GM23338 (cell line): ENCODE measurements around the gene HDC. TPM values are rescaled to one million over a fixed set of nuclear protein-coding genes. Genes with fewer than 3 reads are reported as not detected.

Source experiments
- ATAC-seq: fragments of 200-7000 bp; cut with Tn5 transposase; 3 replicates; pipeline ENCODE4 v1.9.1; 2020
- DNase-seq: peaks from one replicate; pipeline ENCODE4 v3.0.0-alpha.2; 2015; ENCODE audit warnings: low spot score
- H2AFZ ChIP-seq: fragments of 200-600 bp; sonication (generic); 2 replicates; pipeline ENCODE4 v1.8.0; 2016; ENCODE audit warnings: antibody characterized with exemption, mild to moderate bottlenecking, moderate library complexity
- H3F3A ChIP-seq: fragments of 200-600 bp; sonication (generic); replicated peaks from 2 replicates; pipeline ENCODE4 v1.8.0; 2017; ENCODE audit warnings: antibody characterized with exemption, mixed run types, low read depth
- H3K27ac ChIP-seq: fragments of 200-600 bp; sonication (generic); 2 replicates; pipeline ENCODE4 v1.6.1; 2016; ENCODE audit warnings: low read depth
- H3K27me3 ChIP-seq: fragments of 200-600 bp; sonication (generic); 2 replicates; pipeline ENCODE4 v1.8.0; 2016; ENCODE audit warnings: mild to moderate bottlenecking, mixed run types, moderate library complexity; ENCODE audit not compliant: insufficient read depth
- H3K36me3 ChIP-seq: fragments of 200-600 bp; sonication (generic); 2 replicates; pipeline ENCODE4 v1.8.0; 2016; ENCODE audit warnings: mild to moderate bottlenecking; ENCODE audit not compliant: insufficient read depth
- H3K4me1 ChIP-seq: fragments of 200-600 bp; sonication (generic); 2 replicates; pipeline ENCODE4 v1.8.0; 2016; ENCODE audit warnings: mild to moderate bottlenecking, moderate library complexity; ENCODE audit not compliant: insufficient read depth
- H3K4me2 ChIP-seq: fragments of 200-600 bp; sonication (generic); 2 replicates; pipeline ENCODE4 v1.7.1; 2017; ENCODE audit warnings: mixed run types
- H3K4me3 ChIP-seq: fragments of 200-600 bp; sonication (generic); 2 replicates; pipeline ENCODE4 v1.6.1; 2016; ENCODE audit warnings: mixed run types
- H3K79me2 ChIP-seq: fragments of 200-600 bp; sonication (generic); replicated peaks from 2 replicates; pipeline ENCODE4 v1.8.0; 2017; ENCODE audit warnings: mild to moderate bottlenecking; ENCODE audit not compliant: insufficient read depth
- H3K9me2 ChIP-seq: fragments of 200-600 bp; sonication (generic); 2 replicates; pipeline ENCODE4 v1.8.0; 2017; ENCODE audit not compliant: insufficient read depth
- H4K20me1 ChIP-seq: fragments of 200-600 bp; sonication (generic); replicated peaks from 2 replicates; pipeline ENCODE4 v1.8.0; 2017; ENCODE audit warnings: mild to moderate bottlenecking; ENCODE audit not compliant: insufficient read depth
- H3K27ac Mint-ChIP-seq: 2 replicates; pipeline ENCODE4 v1.8.0; 2020; ENCODE audit warnings: inconsistent platforms, mild to moderate bottlenecking, moderate library complexity, mixed read lengths
- H3K27me3 Mint-ChIP-seq: 3 replicates; pipeline ENCODE4 v1.8.0; 2022; ENCODE audit warnings: low read depth, mild to moderate bottlenecking, moderate library complexity, mixed read lengths, inconsistent platforms; ENCODE audit not compliant: insufficient read depth, poor library complexity
- H3K36me3 Mint-ChIP-seq: 3 replicates; pipeline ENCODE4 v1.8.0; 2021; ENCODE audit warnings: low read depth, mild to moderate bottlenecking, inconsistent platforms, moderate library complexity, mixed read lengths
- H3K4me1 Mint-ChIP-seq: 3 replicates; pipeline ENCODE4 v1.8.0; 2020; ENCODE audit warnings: mild to moderate bottlenecking, inconsistent platforms, mixed read lengths
- H3K4me3 Mint-ChIP-seq: 3 replicates; pipeline ENCODE4 v1.8.0; 2021; ENCODE audit warnings: moderate library complexity, mild to moderate bottlenecking, inconsistent platforms, mixed read lengths
- H3K9me3 Mint-ChIP-seq: 3 replicates; pipeline ENCODE4 v1.8.0; 2020; ENCODE audit warnings: moderate library complexity, mild to moderate bottlenecking, inconsistent platforms, mixed read lengths
- CREB1 ChIP-seq: fragments of 250-450 bp; sonication (Bioruptor Pico); IDR thresholded peaks from 2 replicates; pipeline ENCODE4 v1.5.0; 2020; ENCODE audit warnings: low read depth, mild to moderate bottlenecking, moderate library complexity
- CTCF ChIP-seq, 2 experiments: fragments of 200-600 bp in 1 of 2; sonication (generic) in 1 of 2; conservative IDR thresholded peaks; 2 replicates each; pipeline versions ENCODE4 v1.5.1 to v1.6.1; 2016 to 2017; ENCODE audit warnings: antibody characterized with exemption in 2 of 2, low read depth in 2 of 2, mild to moderate bottlenecking in 2 of 2, moderate library complexity in 1 of 2
- ETS1 ChIP-seq: IDR thresholded peaks from 2 replicates; pipeline ENCODE4 v1.6.1; 2016; ENCODE audit warnings: antibody characterized with exemption
- EZH2 ChIP-seq: fragments of 200-600 bp; sonication (generic); IDR thresholded peaks from one replicate; pipeline ENCODE4 v1.8.0; 2017; ENCODE audit warnings: antibody characterized with exemption, mild to moderate bottlenecking, low read depth; ENCODE audit not compliant: unreplicated experiment
- EZH2phosphoT487 ChIP-seq: fragments of 200-600 bp; sonication (generic); IDR thresholded peaks from one replicate; pipeline ENCODE4 v1.8.1; 2018; ENCODE audit warnings: antibody characterized with exemption; ENCODE audit not compliant: unreplicated experiment
- JUNB ChIP-seq: IDR thresholded peaks from one replicate; pipeline ENCODE4 v1.6.1; 2016; ENCODE audit warnings: antibody characterized with exemption; ENCODE audit not compliant: unreplicated experiment
- NANOG ChIP-seq: IDR thresholded peaks from 2 replicates; pipeline ENCODE4 v1.6.1; 2016; ENCODE audit warnings: antibody characterized with exemption, borderline replicate concordance
- POLR2AphosphoS5 ChIP-seq: IDR thresholded peaks from 2 replicates; pipeline ENCODE4 v1.6.1; 2016; ENCODE audit warnings: antibody characterized with exemption, low read depth
- REST ChIP-seq: IDR thresholded peaks from one replicate; pipeline ENCODE4 v1.6.1; 2018; ENCODE audit warnings: antibody characterized with exemption; ENCODE audit not compliant: unreplicated experiment
- STAT1 ChIP-seq: IDR thresholded peaks from one replicate; pipeline ENCODE4 v1.6.1; 2016; ENCODE audit warnings: antibody characterized with exemption; ENCODE audit not compliant: unreplicated experiment
- ZNF114 ChIP-seq: fragments of 250-450 bp; sonication (Bioruptor Pico); IDR thresholded peaks from 2 replicates; pipeline ENCODE4 v1.5.0; 2020; ENCODE audit warnings: mild to moderate bottlenecking, moderate library complexity
- ZNF331 ChIP-seq: fragments of 250-450 bp; sonication (Bioruptor Pico); IDR thresholded peaks from 2 replicates; pipeline ENCODE4 v1.5.0; 2020; ENCODE audit warnings: low read depth, mild to moderate bottlenecking, moderate library complexity
- ZNF462 ChIP-seq: fragments of 250-450 bp; sonication (Bioruptor Pico); IDR thresholded peaks from 2 replicates; pipeline ENCODE4 v1.5.0; 2020; ENCODE audit warnings: mild to moderate bottlenecking, moderate library complexity
- long read RNA-seq: library from polyadenylated mRNA; unstranded; transcript quantifications from one replicate; pipeline ENCODE4 v2.0.0, GENCODE V29; 2020; ENCODE audit not compliant: unreplicated experiment
- polyA plus RNA-seq: library from polyadenylated mRNA; unstranded; fragments of >200 nt; fragmentation: Nextera tagmentation; extraction: Ambion mirVana; gene quantifications from 2 replicates; pipeline ENCODE4 v1.2.1, GENCODE V29; 2016
- total RNA-seq: library from RNA; depleted of rRNA; stranded (reverse); fragments of >200 nt; shearing (Covaris generic); gene quantifications from 2 replicates; pipeline ENCODE4 v1.2.3, GENCODE V29; 2014; rRNA removed

Gene HDC
- total RNA-seq, result not detected in 2 replicates
- polyA plus RNA-seq, result not detected in 2 replicates
- long read RNA-seq, partial matches to known transcripts, result 0 of 1 reads
- long read RNA-seq, other reads (novel, unspliced or antisense), result 1 of 1 reads

GRCh38 chr15:50265620-50266019 lies at the start of gene HDC:
Gene HDC (minus strand): TSS chr15:50265726. CDS start chr15:50265623, 103 bp downstream.
- no peaks in the 10 kb centered on the region for H3K27me3 ChIP-seq
- Mint-ChIP-seq H3K4me1 (peaks cover 8% of the 10 kb centered on the region; the same call in 2 of the 3 replicates), H3K4me3 (no peak within 1 kb of the TSS), H3K27me3 (peaks cover 5% of the 10 kb centered on the region), H3K36me3 (no peaks in the 10 kb centered on the region), H3K27ac (no peak within 1 kb of the TSS), H3K9me3 (no peaks in the 10 kb centered on the region)
- peak within 1 kb of the TSS; percentile 97 for H2AFZ ChIP-seq
- H3K9me2 ChIP-seq, result no peaks in the 10 kb centered on the region; the same call in 1 of the 2 replicates
- no peak for TF ChIP-seq EZH2
- no peak for TF ChIP-seq EZH2phosphoT487
- TF ChIP-seq REST, result no peak
- no peak for TF ChIP-seq ZNF462 (CRISPR knock-in tag)
- no peak for TF ChIP-seq CTCF (conservative IDR thresholded peaks at IDR 0.05; ENCODE audit: low read depth in 2 of 2)
- no peak for TF ChIP-seq ZNF331 (CRISPR knock-in tag)
- no peak for TF ChIP-seq ZNF114 (CRISPR knock-in tag)
- TF ChIP-seq NANOG, result no peak
- TF ChIP-seq CREB1, result no peak
- TF ChIP-seq POLR2AphosphoS5, result no peak
- TF ChIP-seq JUNB, result no peak
- no peak for TF ChIP-seq STAT1
- no peak for TF ChIP-seq ETS1
- H3K36me3 ChIP-seq, result no peaks in the 10 kb centered on the region
- no peaks in the 10 kb centered on the region for H4K20me1 ChIP-seq
- no peak within 1 kb of the TSS for H3K4me2 ChIP-seq
- DNase-seq (peak; percentile 39), ATAC-seq (peak; percentile 81)
- no peak within 1 kb of the TSS for H3K27ac ChIP-seq
- H3F3A ChIP-seq, result no peaks in the 10 kb centered on the region
- H3K4me3 ChIP-seq, result no peak within 1 kb of the TSS
- H3K79me2 ChIP-seq, result no peaks in the 10 kb centered on the region
- no peaks in the 10 kb centered on the region for H3K4me1 ChIP-seq
